HG03280 (cell line): ENCODE measurements around the gene GAD2.

Experiments used
- ATAC-seq: cut with Tn5 transposase; IDR thresholded peaks from one replicate; pipeline ENCODE4 v1.9.1; 2021; ENCODE audit warnings: mild to moderate bottlenecking, moderate library complexity; ENCODE audit not compliant: unreplicated experiment

GAD2 gene

GRCh38 chr10:26216585-26217395 is at the start of gene GAD2:
Gene GAD2 (plus strand): TSS chr10:26216774. CDS start chr10:26216810, 36 bp downstream.
- ATAC-seq: no peak

- ATAC-seq: no peak
Observed at GRCh38 chr10:26169466-26169865, 47.1 kb upstream of the GAD2 start.

GRCh38 chr10:26172131-26172530 is 44.4 kb upstream of the GAD2 start:
- no peak for ATAC-seq

- no peak for ATAC-seq
Observed at GRCh38 chr10:26173837-26174236, 42.7 kb upstream of the GAD2 start.

GRCh38 chr10:26177341-26177740 is 39.2 kb upstream of the GAD2 start:
- ATAC-seq: no peak

- ATAC-seq: no peak
Observed at GRCh38 chr10:26194275-26194674, 22.3 kb upstream of the GAD2 start.

- ATAC-seq: no peak
Observed at GRCh38 chr10:26197248-26197647, 19.3 kb upstream of the GAD2 start.

GRCh38 chr10:26198119-26198518 is 18.5 kb upstream of the GAD2 start:
- no peak for ATAC-seq

GRCh38 chr10:26199841-26200240 is 16.7 kb upstream of the GAD2 start:
- ATAC-seq: no peak

GRCh38 chr10:26205223-26205622 is 11.4 kb upstream of the GAD2 start:
- no peak for ATAC-seq

GRCh38 chr10:26211781-26212444 is 4.7 kb upstream of the GAD2 start:
- no peak for ATAC-seq

GRCh38 chr10:26212511-26212910 is 4.1 kb upstream of the GAD2 start:
- ATAC-seq: no peak

- ATAC-seq: no peak
Observed at GRCh38 chr10:26213157-26213800, 3.3 kb upstream of the GAD2 start.

- no peak for ATAC-seq
Observed at GRCh38 chr10:26214004-26214403, 2.6 kb upstream of the GAD2 start.

GRCh38 chr10:26214551-26215395 is 1.8 kb upstream of the GAD2 start:
- no peak for ATAC-seq

GRCh38 chr10:26215396-26215934 is 1.1 kb upstream of the GAD2 start:
- ATAC-seq: no peak

- ATAC-seq: no peak
Observed at GRCh38 chr10:26215935-26216584, 514 bp upstream of the GAD2 start.

- no peak for ATAC-seq
Observed at GRCh38 chr10:26217396-26218086, 967 bp downstream of the GAD2 start.

GRCh38 chr10:26219676-26220075 is 3.1 kb downstream of the GAD2 start:
- no peak for ATAC-seq

- ATAC-seq: no peak
Observed at GRCh38 chr10:26220901-26221300, 4.3 kb downstream of the GAD2 start.
